GM21528 (cell line): ENCODE results near the gene PIAS3.
A peak's percentile ranks its signal among the peaks of the same experiment; 100 is the strongest.

Source experiments
- ATAC-seq: cut with Tn5 transposase; IDR thresholded peaks from one replicate; pipeline ENCODE4 v1.9.1; 2021; ENCODE audit warnings: mild to moderate bottlenecking, moderate library complexity; ENCODE audit not compliant: unreplicated experiment, low FRiP score

The PIAS3 gene

DNA sequence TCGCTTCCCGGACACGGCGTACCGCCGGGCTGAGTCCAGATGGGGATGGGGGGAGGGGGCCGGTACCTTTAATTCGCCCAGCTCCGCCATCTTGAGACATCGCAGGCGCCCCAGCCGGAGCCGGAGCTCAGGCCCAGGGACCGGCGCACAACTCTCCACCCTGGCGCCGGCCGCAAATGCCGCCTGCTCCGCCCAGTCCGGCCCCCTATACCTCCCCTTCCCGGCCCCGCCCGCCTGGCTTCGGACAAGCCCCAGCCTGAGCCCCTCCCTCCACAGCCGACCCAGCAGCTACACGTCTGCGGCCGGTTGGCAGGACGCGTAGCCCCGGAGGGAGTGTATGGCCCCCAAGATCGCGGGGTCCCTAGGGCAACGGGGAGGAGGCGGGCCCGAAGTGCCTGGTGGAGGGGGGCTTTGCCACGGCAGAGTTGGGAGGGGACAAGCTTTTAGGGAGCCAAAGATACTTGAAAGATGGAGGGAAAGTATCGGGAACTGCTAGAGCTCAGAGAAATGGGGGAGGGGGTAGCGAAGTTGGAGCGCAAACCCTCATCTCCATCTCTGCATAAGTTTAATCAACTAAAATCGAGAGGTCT lies at the start of gene PIAS3:
Gene PIAS3, minus strand, starts transcription at position 181 of the 590 bp plus-strand sequence. Its CDS starts 91 bp downstream, at position 90.
- peak; percentile 84 for ATAC-seq

GRCh38 chr1:145908653-145909052 lies 49.8 kb upstream of the PIAS3 start:
- ATAC-seq: no peak

- no peak for ATAC-seq
Measured at GRCh38 chr1:145906954-145907753, 48.3 kb upstream of the PIAS3 start.

- no peak for ATAC-seq
Measured at GRCh38 chr1:145901312-145902021, 42.6 kb upstream of the PIAS3 start.

- no peak for ATAC-seq
Measured at GRCh38 chr1:145898756-145899155, 39.9 kb upstream of the PIAS3 start.

DNA sequence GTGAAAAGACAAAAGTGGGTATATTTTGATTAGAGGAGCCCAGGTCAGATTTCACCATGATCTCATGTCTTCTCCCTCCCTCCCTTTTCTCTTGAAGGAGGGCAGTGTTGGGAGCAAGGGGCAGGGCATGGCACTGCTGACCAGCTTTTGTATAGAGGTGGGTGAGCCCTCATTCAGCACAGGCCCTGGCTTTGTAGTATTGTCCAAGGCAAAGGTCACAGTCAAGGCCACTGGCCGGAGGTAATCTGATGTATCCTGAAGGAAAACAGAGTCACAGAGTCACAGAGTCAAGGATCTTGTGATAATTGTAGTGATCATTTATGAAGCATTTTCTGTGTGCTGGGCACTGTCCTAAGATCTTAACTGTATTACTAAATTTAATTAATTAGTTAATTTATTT lies 39.1 kb upstream of the PIAS3 start:
- no peak for ATAC-seq

- ATAC-seq: no peak
Measured at GRCh38 chr1:145895471-145895870, 36.6 kb upstream of the PIAS3 start.

DNA sequence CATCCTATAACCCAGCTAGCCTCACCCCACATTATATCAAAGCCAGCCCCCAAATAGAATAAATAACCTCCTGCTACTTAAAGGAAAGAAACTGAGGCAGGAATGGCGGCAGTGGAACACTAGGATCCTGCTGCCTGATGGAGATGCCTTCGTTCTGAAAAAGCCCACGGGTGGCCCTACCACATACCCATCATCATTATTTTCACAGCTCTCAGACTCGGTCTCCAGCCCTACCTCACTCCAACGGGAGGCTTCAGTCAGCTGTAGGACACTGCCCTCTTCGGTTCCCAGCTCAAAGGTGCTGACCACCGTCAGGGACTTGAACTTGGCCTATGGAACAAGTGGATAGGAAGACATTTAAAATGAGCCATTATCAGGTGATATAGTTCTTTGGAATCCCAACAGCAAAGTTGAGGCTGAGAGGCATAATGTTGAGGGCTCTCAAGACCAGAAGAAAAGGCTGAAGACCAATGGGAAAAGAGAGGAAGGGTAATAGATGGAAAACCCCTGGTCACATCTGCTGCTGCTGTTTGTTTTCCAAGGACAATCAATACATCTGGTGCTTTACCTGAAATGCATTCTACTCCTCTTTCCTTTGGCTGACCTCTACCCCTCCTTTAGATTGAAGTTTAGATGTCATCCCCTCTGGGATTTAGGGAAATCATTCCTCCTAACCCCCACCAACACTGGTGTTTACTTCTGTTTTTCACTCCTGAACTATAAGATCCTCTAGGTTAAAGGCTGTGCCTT lies 34.6 kb upstream of the PIAS3 start:
- no peak for ATAC-seq

GRCh38 chr1:145892486-145893087 lies 33.7 kb upstream of the PIAS3 start:
- no peak for ATAC-seq

DNA sequence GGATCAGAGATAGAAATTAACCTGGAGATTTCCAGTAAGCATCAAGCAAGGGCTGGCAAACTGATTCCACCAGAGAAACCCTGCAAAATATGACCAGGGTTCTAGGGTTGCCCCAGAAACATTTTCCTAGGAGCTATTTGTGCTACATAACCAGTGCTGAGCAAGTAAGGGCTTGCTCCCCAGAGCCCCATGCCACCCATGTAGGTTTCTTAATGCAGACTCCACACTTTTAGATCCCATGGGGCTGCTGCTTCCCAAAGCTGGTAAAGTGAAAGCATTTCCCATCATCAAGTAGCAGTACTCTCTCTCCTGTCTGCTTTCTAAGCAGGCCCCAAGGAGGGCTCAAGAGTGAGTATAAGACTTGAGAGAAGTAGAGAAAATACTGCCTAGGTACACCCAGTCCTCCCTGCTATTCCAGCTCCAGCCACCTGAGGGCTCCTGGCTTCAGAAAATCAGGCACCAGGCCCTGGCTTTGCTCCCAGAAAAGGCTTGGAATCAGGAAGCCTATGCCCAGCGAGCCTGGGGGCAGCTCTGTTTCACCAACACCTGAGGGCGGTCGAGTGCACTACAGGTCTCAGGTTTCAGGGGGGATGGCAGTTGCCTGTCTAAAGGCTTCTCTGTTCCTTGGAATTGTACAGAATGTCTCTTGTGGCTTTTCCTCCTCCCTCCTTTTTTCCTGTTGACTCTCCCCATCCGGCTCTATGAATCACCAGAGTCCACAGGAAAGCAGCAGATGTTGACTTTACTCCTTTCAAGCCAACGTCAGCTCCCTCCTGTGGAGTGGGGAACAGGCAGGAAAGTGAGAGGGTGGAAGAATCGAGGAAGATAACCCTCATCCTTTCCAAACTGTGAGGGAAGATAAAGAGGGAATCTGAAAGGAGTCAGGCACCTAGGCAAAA lies 33.0 kb upstream of the PIAS3 start:
- no peak for ATAC-seq

DNA sequence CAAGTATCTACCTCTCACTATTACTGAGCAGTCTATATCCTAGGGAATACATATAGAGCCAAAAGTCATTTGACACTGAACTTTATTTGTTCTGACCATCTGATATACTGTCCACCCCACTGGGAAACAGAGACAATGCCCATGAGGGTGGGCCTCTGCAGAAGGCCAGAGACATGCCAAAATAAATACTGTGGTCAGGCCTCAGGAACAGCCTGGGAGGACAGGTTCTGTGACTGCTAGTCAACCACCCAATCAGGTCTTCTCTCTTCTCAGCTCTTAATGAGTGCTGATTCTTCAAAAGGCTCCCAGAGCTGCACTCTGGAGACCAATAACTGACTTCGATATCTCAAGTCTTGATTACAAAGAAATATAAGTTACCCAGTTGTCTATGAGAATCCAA lies 32.3 kb upstream of the PIAS3 start:
- no peak for ATAC-seq

DNA sequence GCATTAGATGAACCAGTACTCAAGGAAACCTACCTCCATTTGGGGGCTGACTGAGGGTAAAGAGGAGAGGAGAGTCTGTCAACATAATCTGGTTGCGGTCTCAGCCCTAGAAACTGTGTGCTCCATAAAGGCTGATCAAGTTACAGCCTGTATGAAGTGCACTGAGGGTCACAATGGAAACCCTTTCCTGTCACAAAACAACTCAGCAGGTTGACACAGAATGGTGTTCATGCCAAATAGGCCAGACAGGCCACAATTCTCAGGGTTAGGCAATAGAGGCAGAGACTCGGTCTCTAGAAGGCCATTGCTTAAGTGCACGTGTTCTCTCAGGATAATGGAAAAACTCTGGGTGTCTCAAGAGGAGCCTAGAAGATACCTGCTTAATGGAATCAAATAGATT lies 30.8 kb upstream of the PIAS3 start:
- no peak for ATAC-seq

DNA sequence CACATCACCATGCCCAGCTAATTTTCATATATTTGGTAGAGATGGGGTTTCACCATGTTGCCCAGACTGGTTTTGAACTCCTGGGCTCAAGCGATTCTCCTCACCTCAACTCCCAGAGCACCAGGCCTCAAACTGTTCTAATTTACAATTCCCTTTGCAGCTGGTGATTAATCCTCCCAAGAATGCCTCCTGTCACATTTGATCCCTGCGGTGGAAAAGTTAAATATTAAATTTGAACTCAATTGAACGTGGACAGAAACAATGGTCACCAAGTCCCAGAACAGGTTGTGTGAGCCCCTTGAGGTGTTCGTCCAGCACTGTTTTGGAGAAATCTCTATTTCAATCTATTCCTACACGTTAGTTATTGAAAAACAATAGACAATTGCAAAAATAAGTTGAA lies 28.8 kb upstream of the PIAS3 start:
- no peak for ATAC-seq

DNA sequence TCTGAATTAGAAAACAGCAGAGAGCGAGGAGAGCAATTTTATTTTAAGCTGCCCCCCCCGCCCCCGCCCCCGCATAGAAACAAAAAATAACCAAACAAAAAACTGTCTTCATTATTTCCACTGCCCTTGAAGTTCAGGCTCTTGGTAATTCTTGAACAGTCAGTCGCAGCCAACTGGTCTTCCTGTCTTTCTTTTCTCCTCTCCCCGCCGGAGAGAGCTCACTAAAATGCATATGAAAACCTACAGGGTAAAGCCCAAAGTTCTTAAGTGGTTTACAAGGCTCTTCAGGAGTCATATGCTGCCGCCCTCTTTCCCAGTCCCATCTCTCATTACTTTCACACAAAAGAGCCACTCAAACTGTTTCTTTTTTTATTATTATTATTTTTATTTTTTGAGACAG lies 27.9 kb upstream of the PIAS3 start:
- ATAC-seq: no peak

DNA sequence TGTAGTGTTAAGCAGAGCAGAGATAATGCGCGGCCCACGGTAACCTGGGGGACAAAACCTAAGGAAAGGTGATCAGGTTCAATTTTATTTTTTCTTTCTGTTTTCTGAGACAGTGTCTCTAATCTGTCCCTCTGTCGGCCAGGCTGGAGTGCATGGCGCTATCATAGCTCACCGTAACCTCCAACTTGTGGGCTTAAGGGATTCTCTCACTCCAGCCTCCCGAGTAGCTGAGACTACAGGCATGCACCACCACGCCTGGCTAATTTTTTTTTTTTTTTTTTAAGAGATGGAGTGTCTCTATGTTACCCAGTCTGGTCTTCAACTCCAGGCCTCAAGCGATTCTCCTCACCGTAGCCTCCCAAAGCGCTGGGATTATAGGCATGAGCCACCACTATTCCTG lies 27.5 kb upstream of the PIAS3 start:
- no peak for ATAC-seq

GRCh38 chr1:145885738-145886287 lies 26.9 kb upstream of the PIAS3 start, which contains the start of gene ANKRD35:
TSS of gene ANKRD35 (minus strand) at chr1:145885866. CDS start at chr1:145885758, 108 bp downstream.
- peak; percentile 98 for ATAC-seq

DNA sequence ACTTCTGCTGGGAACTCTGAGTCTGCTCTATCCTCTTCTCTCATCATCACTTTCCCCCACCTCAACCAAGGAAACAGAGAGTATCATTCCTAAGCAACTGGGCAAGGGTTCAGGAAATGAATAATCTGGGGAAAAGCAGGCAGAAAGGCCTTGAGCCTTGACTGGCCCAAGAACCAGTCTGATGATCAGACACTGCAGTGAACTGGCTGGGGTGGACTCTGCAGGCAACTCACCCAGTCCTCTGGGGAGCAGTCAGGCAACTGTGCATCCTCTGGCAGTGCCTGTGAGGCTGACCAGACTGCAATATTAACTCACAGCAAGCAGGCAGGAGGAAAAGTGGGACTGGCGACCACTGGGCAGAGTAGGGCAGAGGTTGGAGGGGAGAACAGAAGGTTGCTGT lies 25.8 kb upstream of the PIAS3 start:
- no peak for ATAC-seq

GRCh38 chr1:145879775-145880174 lies 20.9 kb upstream of the PIAS3 start:
- no peak for ATAC-seq

GRCh38 chr1:145878724-145879123 lies 19.8 kb upstream of the PIAS3 start:
- no peak for ATAC-seq
